H4 (cell line): ENCODE measurements around the gene LRRC51. TPM values are rescaled to one million over a fixed set of nuclear protein-coding genes. Genes with fewer than 3 reads are reported as not detected.
"Not testable (repeated sequence)": the region's sequence is repeated elsewhere in the genome, so short reads cannot be mapped to it uniquely, and the experiment has no call there.

Source experiments
- DNase-seq: peaks from one replicate; pipeline ENCODE4 v3.0.0-alpha.2; 2015; ENCODE audit warnings: low spot score
- total RNA-seq: library from RNA; depleted of rRNA; stranded (reverse); fragments of >200 nt; shearing (Covaris generic); gene quantifications from 2 replicates; pipeline ENCODE4 v1.2.3, GENCODE V29; 2014; rRNA removed

Gene LRRC51
- total RNA-seq, 1 experiment from 2014 or later = 3.9 TPM

DNA sequence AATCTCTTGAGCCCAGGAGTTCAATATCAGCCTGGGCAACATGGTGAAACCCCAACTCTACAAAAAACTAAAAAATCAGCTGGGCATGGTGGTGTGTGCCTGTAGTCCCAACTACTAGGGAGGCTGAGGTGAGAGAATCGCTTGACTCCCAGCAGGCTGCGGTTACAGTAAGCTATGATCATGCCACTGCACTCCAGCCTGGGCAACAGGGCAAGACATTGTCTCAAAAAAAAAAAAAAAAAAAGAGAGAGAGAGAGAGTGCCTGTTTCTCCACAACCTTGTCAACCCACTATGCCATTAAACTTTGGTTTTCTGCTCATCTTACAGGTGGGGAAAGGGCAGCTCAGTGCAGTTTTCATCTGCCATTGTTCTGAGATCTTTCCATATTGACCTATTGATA is 60.0 kb downstream of the LRRC51 start:
- no peak for DNase-seq

DNA sequence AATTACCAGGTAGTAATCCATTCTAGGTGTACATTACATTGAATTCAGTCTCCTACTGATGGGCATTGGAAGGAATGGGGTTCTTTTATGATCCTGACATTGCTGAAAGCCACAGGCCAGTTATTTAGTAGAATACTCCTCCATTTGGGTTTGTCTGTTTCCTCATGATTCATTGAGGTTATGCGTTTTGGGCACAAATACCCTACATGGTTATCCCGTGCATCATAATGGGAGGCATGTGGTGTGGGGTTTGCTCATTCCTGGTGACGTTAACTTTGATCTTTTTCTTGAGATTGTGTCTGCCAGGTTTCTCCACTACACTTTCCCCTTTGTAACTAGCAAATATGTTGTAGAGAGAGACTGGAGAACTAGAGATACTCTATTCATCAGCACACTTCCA is 60.4 kb downstream of the LRRC51 start:
- DNase-seq = peak; percentile 55

DNA sequence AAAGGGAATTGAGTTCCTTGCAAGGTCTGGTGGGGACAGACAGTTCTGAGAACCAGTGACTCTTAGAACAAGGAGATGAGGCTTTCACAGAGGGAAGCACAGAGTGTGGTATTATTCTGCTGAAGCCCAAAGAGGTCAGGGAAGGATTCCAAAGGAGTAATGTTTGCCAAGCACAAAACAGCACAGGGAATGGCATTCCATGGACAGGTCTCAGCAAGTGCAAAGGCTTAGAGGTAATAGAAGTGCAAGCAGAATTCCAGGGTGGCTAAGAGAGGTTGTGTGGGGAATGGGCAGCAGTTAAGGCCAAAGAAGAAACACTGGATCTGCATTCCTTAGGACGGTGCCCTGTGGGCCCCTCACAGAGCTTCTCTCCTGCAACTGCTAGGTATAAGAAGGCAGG is 61.4 kb downstream of the LRRC51 start:
- DNase-seq = not testable (repeated sequence)

GRCh38 chr11:72142543-72142942 is 61.9 kb downstream of the LRRC51 start:
- DNase-seq = not testable (repeated sequence)

DNA sequence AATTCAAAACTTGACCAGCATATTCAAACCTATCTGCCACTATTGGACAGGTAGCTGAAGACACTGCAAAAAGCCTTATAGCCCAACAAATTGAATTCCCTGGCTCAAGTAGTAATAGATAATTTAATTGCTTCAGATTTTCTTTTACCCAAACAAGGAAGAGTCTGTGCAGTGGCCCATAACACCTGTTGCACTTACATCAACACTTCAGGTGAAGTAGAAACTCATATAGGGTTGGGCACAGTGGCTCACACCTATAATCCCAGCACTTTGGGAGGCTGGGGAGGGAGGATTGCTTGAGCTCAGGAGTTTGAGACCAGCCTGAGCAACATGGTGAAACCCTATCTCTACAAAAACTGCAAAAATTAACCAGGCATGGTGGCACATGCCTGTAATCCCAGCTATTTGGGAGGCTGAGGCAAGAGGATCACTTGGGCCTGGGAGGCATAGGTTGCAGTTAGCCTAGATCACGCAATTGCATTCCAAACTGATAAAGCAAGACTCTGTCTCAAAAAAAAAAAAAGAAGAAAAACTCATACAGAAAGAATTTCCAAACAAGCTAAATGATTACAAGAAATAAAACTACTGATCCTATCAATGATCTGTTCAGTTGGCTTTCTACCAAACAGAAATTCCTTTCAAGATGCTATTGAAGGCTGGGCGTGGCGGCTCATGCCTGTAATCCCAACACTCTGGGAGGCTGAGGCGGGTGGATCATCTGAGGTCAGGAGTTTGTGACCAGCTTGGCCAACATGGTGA is 64.3 kb downstream of the LRRC51 start:
- DNase-seq = no peak

Other genes with a start within 250 kb of the LRRC51 start
- gene DEFB108B, start 247.7 kb upstream of the LRRC51 start, total RNA-seq = not detected in 2 replicates
- gene DEFB131B, start 202.4 kb upstream of the LRRC51 start, total RNA-seq = not detected in 2 replicates
- gene XNDC1N, start 152.3 kb upstream of the LRRC51 start, total RNA-seq = 1.4 and 2.6 TPM in 2 replicates
- gene RNF121, start 151.8 kb upstream of the LRRC51 start, total RNA-seq = 19.1 and 25.8 TPM in 2 replicates
- gene IL18BP, start 81.9 kb upstream of the LRRC51 start, total RNA-seq = 0.60 and 1.2 TPM in 2 replicates
- gene NUMA1, start 308 bp upstream of the LRRC51 start, total RNA-seq = 67.5 and 71.5 TPM in 2 replicates
- 94.0 and 110 TPM in 2 replicates for gene LAMTOR1, start 22.4 kb downstream of the LRRC51 start, total RNA-seq
- gene TOMT, start 25.1 kb downstream of the LRRC51 start, total RNA-seq = not detected in 2 replicates
- gene ANAPC15, start 31.8 kb downstream of the LRRC51 start, total RNA-seq = 70.4 and 74.9 TPM in 2 replicates
- not detected in 2 replicates for gene FOLR3, start 54.9 kb downstream of the LRRC51 start, total RNA-seq
- 3.4 and 6.6 TPM in 2 replicates for gene FOLR1, start 111.3 kb downstream of the LRRC51 start, total RNA-seq
- not detected in 2 replicates for gene FOLR2, start 135.9 kb downstream of the LRRC51 start, total RNA-seq
- 23.6 and 40.7 TPM in 2 replicates for gene INPPL1, start 143.9 kb downstream of the LRRC51 start, total RNA-seq
- not detected in 2 replicates for gene PHOX2A, start 163.3 kb downstream of the LRRC51 start, total RNA-seq